ENCODE results near the gene ATXN1.

Gene ATXN1

DNA sequence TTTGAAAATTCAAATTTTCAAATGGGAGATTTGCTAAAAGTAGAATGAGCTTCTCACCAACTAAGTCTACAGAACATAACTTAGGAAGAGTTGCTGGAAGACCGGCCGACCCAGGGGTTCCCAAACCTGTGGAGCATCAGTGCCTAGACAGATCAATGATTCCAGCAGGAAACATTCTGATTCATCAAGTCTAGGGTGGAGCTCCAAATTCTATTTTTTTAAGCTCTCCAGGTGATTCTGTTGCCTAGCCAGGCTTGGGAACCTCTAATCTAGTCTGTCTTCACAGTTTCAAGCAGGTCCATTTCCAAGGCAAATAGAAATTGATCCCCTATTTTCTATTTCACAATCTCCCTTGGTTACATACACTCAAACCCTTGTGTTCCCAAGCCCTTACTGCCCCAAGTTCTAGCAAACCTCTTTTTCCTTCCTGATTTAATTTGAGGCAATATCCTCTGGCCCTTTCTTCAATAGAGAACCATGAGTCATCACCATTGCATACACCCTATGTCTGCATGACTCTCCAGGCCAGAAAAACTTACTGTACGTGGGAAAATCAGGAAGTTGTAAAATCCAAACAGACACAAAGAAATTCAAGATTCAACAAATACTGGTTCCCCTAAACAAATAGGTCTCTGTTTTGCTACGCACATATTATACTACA, 8.9 kb downstream of the ATXN1 start (continued):
- no peak; the same call in 1 of the 2 replicates for TF ChIP-seq ZNF394 (tag by site-specific recombination; IDR thresholded peaks at IDR 0.05; ENCODE audit: borderline replicate concordance)
- TF ChIP-seq ZNF664 (tag by site-specific recombination; IDR thresholded peaks at IDR 0.05): no peak
- peak; percentile 83 for TF ChIP-seq ZNF629 (tag by site-specific recombination; IDR thresholded peaks at IDR 0.05)
- TF ChIP-seq, protein P1, sequence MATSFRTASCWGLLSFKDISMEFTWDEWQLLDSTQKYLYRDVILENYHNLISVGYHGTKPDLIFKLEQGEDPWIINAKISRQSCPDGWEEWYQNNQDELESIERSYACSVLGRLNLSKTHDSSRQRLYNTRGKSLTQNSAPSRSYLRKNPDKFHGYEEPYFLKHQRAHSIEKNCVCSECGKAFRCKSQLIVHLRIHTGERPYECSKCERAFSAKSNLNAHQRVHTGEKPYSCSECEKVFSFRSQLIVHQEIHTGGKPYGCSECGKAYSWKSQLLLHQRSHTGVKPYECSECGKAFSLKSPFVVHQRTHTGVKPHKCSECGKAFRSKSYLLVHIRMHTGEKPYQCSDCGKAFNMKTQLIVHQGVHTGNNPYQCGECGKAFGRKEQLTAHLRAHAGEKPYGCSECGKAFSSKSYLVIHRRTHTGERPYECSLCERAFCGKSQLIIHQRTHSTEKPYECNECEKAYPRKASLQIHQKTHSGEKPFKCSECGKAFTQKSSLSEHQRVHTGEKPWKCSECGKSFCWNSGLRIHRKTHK (tag by site-specific recombination; IDR thresholded peaks at IDR 0.05): no peak
- no peak for TF ChIP-seq ZNF19 (tag by site-specific recombination; IDR thresholded peaks at IDR 0.05; ENCODE audit: low read depth)
- no peak for TF ChIP-seq ZNF133 (tag by site-specific recombination; IDR thresholded peaks at IDR 0.05)
- TF ChIP-seq, protein P2, sequence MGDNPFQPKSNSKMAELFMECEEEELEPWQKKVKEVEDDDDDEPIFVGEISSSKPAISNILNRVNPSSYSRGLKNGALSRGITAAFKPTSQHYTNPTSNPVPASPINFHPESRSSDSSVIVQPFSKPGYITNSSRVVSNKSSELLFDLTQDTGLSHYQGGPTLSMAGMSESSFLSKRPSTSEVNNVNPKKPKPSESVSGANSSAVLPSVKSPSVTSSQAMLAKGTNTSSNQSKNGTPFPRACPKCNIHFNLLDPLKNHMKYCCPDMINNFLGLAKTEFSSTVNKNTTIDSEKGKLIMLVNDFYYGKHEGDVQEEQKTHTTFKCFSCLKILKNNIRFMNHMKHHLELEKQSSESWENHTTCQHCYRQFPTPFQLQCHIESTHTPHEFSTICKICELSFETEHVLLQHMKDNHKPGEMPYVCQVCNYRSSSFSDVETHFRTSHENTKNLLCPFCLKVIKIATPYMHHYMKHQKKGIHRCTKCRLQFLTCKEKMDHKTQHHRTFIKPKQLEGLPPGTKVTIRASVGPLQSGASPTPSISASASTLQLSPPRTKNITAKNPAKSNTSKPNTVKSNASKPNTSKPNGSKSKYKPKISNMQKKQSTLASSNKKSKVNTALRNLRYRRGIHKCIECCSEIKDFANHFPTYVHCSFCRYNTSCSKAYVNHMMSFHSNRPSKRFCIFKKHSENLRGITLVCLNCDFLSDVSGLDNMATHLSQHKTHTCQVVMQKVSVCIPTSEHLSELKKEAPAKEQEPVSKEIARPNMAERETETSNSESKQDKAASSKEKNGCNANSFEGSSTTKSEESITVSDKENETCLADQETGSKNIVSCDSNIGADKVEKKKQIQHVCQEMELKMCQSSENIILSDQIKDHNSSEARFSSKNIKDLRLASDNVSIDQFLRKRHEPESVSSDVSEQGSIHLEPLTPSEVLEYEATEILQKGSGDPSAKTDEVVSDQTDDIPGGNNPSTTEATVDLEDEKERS (tag by site-specific recombination; IDR thresholded peaks at IDR 0.05): no peak
- peak; percentile 54 for TF ChIP-seq ZNF24 (tag by site-specific recombination; IDR thresholded peaks at IDR 0.05)
- TF ChIP-seq KLF8 (tag by site-specific recombination; IDR thresholded peaks at IDR 0.05): peak; percentile 41; the same call in 1 of the 2 replicates
- TF ChIP-seq, protein P3, sequence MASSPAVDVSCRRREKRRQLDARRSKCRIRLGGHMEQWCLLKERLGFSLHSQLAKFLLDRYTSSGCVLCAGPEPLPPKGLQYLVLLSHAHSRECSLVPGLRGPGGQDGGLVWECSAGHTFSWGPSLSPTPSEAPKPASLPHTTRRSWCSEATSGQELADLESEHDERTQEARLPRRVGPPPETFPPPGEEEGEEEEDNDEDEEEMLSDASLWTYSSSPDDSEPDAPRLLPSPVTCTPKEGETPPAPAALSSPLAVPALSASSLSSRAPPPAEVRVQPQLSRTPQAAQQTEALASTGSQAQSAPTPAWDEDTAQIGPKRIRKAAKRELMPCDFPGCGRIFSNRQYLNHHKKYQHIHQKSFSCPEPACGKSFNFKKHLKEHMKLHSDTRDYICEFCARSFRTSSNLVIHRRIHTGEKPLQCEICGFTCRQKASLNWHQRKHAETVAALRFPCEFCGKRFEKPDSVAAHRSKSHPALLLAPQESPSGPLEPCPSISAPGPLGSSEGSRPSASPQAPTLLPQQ (tag by site-specific recombination; IDR thresholded peaks at IDR 0.05): peak; percentile 68
- TF ChIP-seq OVOL3 (tag by site-specific recombination; IDR thresholded peaks at IDR 0.05): no peak
- TF ChIP-seq ZNF335 (tag by site-specific recombination; conservative IDR thresholded peaks at IDR 0.05): peak; percentile 50; the same call in 1 of the 2 replicates
- TF ChIP-seq OSR2 (tag by site-specific recombination; IDR thresholded peaks at IDR 0.05): peak; percentile 45; the same call in 1 of the 2 replicates
- TF ChIP-seq, protein P4, sequence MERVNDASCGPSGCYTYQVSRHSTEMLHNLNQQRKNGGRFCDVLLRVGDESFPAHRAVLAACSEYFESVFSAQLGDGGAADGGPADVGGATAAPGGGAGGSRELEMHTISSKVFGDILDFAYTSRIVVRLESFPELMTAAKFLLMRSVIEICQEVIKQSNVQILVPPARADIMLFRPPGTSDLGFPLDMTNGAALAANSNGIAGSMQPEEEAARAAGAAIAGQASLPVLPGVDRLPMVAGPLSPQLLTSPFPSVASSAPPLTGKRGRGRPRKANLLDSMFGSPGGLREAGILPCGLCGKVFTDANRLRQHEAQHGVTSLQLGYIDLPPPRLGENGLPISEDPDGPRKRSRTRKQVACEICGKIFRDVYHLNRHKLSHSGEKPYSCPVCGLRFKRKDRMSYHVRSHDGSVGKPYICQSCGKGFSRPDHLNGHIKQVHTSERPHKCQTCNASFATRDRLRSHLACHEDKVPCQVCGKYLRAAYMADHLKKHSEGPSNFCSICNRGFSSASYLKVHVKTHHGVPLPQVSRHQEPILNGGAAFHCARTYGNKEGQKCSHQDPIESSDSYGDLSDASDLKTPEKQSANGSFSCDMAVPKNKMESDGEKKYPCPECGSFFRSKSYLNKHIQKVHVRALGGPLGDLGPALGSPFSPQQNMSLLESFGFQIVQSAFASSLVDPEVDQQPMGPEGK (tag by site-specific recombination; IDR thresholded peaks at IDR 0.05): peak; percentile 14; the same call in 1 of the 2 replicates
- TF ChIP-seq ZNF660 (tag by site-specific recombination; IDR thresholded peaks at IDR 0.05): peak; percentile 89
- TF ChIP-seq FEZF1 (tag by site-specific recombination; IDR thresholded peaks at IDR 0.05): peak; percentile 32; the same call in 1 of the 2 replicates
- TF ChIP-seq, protein P5, sequence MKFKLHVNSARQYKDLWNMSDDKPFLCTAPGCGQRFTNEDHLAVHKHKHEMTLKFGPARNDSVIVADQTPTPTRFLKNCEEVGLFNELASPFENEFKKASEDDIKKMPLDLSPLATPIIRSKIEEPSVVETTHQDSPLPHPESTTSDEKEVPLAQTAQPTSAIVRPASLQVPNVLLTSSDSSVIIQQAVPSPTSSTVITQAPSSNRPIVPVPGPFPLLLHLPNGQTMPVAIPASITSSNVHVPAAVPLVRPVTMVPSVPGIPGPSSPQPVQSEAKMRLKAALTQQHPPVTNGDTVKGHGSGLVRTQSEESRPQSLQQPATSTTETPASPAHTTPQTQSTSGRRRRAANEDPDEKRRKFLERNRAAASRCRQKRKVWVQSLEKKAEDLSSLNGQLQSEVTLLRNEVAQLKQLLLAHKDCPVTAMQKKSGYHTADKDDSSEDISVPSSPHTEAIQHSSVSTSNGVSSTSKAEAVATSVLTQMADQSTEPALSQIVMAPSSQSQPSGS (tag by site-specific recombination; IDR thresholded peaks at IDR 0.05; ENCODE audit: low read depth): peak; percentile 55; the same call in 1 of the 2 replicates
- TF ChIP-seq ZBTB21 (tag by site-specific recombination; IDR thresholded peaks at IDR 0.05): peak; percentile 47; the same call in 1 of the 2 replicates
- 0 out of 2 replicates have a peak, but pooled peaks have one; percentile 16 for TF ChIP-seq ZNF792 (tag by site-specific recombination; IDR thresholded peaks at IDR 0.05)
- TF ChIP-seq ZBTB7A (tag by site-specific recombination; IDR thresholded peaks at IDR 0.05; ENCODE audit: low read depth): no peak
- no peak for TF ChIP-seq ZNF776 (tag by site-specific recombination; IDR thresholded peaks at IDR 0.05; ENCODE audit: borderline replicate concordance)
